Lower lobe of right lung (tissue), 2 donors: Measurements from ENCODE around the gene CCL1. TPM values are rescaled to one million over a fixed set of nuclear protein-coding genes. Genes with fewer than 3 reads are reported as not detected.
A peak's percentile ranks its signal among the peaks of the same experiment; 100 is the strongest.

ENCODE experiments used
- ATAC-seq, 2 donors: fragments of 200-7000 bp; cut with Tn5 transposase; one replicate each; pipeline ENCODE4 v1.9.1; 2020 to 2022; ENCODE audit warnings: mild to moderate bottlenecking in 2 of 2, moderate library complexity in 2 of 2
- DNase-seq: peaks from one replicate; pipeline ENCODE4 v3.0.0-alpha.2; 2020
- H3K27ac ChIP-seq: fragments of 200-600 bp; one replicate; pipeline ENCODE4 v1.8.0; 2022
- H3K27me3 ChIP-seq: fragments of 200-600 bp; one replicate; pipeline ENCODE4 v1.8.0; 2022; ENCODE audit warnings: low read depth
- H3K36me3 ChIP-seq: fragments of 200-600 bp; one replicate; pipeline ENCODE4 v1.8.0; 2022; ENCODE audit warnings: mild to moderate bottlenecking
- H3K4me1 ChIP-seq: fragments of 200-600 bp; one replicate; pipeline ENCODE4 v1.8.0; 2022
- H3K4me3 ChIP-seq: fragments of 200-600 bp; one replicate; pipeline ENCODE4 v1.8.0; 2022; ENCODE audit warnings: mild to moderate bottlenecking
- H3K9me3 ChIP-seq: fragments of 200-600 bp; one replicate; pipeline ENCODE4 v1.8.0; 2022
- intact Hi-C: fragments of 100-400 bp; cut with DNase I; formaldehyde crosslinking; loops from one replicate; pipeline ENCODE4 v1.11.0; 2022
- total RNA-seq: library from RNA; stranded (reverse); fragmentation: NEBNext Ultra II Directional; extraction: Animal tissue kit (Norgen Biotek cat#: 25700); gene quantifications from one replicate; pipeline ENCODE4 v1.2.1, GENCODE V29; 2021
- TF ChIP-seq, protein P1 (sequence below): fragments of 200-600 bp; IDR thresholded peaks from one replicate; pipeline ENCODE4 v1.8.0; 2022; ENCODE audit warnings: antibody characterized with exemption, mild to moderate bottlenecking
- donor health status: DM: no; HTN: yes; CAD: no; lungs with severe emphysema.

The CCL1 gene
- total RNA-seq, 1 donor from 2014 or later = not detected

DNA sequence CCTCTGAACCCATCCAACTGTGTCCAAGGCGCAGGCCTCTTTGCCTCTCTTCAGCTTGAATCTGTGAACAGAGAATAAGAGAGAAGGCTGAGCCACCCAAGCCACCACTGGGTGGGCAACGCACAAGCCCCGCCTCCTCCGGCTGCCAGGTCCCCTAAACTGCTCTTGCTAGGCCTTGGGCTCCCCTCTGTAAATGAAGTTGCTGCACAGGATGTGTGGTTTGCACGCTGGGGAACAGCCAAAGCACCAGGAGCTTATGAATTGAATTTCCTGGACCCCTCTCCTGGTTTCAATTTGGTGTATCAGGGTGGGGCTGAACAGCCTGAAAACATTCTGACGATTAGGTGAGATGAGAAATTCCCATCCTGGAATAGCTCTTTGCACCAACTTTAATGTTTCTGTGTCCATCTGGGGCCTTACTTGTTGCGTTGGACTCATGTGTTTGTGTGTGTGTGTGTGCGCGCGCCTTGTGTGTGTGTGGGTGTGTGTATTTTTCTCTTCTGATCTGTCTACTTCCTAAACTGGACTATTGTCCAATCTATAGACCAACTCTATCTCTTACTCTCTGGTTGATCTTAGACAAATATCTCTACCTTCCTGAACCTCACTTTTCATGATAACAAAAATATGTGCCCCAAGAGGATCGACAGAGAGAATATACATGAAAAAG, 2.3 kb downstream of the CCL1 start:
- TF ChIP-seq, protein P1, sequence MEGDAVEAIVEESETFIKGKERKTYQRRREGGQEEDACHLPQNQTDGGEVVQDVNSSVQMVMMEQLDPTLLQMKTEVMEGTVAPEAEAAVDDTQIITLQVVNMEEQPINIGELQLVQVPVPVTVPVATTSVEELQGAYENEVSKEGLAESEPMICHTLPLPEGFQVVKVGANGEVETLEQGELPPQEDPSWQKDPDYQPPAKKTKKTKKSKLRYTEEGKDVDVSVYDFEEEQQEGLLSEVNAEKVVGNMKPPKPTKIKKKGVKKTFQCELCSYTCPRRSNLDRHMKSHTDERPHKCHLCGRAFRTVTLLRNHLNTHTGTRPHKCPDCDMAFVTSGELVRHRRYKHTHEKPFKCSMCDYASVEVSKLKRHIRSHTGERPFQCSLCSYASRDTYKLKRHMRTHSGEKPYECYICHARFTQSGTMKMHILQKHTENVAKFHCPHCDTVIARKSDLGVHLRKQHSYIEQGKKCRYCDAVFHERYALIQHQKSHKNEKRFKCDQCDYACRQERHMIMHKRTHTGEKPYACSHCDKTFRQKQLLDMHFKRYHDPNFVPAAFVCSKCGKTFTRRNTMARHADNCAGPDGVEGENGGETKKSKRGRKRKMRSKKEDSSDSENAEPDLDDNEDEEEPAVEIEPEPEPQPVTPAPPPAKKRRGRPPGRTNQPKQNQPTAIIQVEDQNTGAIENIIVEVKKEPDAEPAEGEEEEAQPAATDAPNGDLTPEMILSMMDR = no peak
- peaks cover 15% of the 10 kb centered on the region for H3K27me3 ChIP-seq
- no peak for ATAC-seq
- no peak overlapping the region for H3K27ac ChIP-seq
- H3K4me3 ChIP-seq = no peak overlapping the region
- H3K36me3 ChIP-seq = no peaks in the 10 kb centered on the region
- no peaks in the 10 kb centered on the region for H3K9me3 ChIP-seq
- intact Hi-C loops = loop anchor here (5.0 kb wide), 1 partner anchor 163 kb away; no protein-coding TSS in a partner anchor
- DNase-seq = no peak
- peaks cover 11% of the 10 kb centered on the region for H3K4me1 ChIP-seq

DNA sequence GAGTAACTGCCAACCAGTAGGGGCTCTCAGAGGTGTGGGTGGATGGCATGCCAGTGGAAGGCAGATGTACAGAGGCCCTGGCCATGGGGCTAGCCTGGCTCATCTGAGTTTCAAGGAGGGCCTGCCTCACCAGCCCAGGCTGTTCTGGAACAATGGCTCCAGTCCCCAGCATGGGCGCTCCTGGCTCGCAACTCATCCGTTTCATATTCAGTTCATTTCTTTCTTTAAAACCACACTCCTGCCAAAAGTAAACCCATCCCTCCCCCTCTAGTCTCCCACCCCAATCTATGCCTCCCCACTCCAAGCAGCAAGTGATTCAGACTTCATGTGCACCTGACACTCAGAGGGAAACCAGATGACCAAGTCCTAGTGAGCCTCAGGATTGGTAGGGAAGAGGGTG, 4.4 kb downstream of the CCL1 start:
- Histone ChIP-seq H3K27ac (no peak overlapping the region), H3K4me1 (peaks cover 18% of the 10 kb centered on the region), H3K9me3 (no peaks in the 10 kb centered on the region), H3K4me3 (no peak overlapping the region), H3K27me3 (peaks cover 9% of the 10 kb centered on the region), H3K36me3 (no peaks in the 10 kb centered on the region)
- ATAC-seq (no peak), DNase-seq (no peak)
- intact Hi-C loops = no loop called here
- TF ChIP-seq, protein P1 = no peak

DNA sequence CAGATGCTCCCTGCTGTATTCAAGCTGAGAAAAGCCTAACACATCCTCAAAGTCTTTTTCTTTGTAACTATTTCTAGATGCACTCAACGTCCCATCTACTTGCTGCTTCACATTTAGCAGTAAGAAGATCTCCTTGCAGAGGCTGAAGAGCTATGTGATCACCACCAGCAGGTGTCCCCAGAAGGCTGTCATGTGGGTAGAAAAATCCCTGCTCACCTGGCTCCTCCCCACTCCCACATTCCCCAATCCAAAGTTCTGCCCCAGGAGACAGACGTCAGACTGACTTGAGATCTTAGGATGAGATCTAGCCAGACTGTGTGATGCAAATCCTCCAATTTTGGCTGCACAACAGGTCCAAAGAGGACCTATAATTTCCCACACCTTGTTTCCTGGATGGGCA, 5.6 kb downstream of the CCL1 start:
- Histone ChIP-seq H3K4me1 (peaks cover 18% of the 10 kb centered on the region), H3K36me3 (no peaks in the 10 kb centered on the region), H3K27me3 (peaks cover 8% of the 10 kb centered on the region), H3K9me3 (no peaks in the 10 kb centered on the region), H3K4me3 (no peak overlapping the region), H3K27ac (no peak overlapping the region)
- DNase-seq (no peak), ATAC-seq (no peak)
- intact Hi-C loops = no loop called here
- TF ChIP-seq, protein P1 = no peak

DNA sequence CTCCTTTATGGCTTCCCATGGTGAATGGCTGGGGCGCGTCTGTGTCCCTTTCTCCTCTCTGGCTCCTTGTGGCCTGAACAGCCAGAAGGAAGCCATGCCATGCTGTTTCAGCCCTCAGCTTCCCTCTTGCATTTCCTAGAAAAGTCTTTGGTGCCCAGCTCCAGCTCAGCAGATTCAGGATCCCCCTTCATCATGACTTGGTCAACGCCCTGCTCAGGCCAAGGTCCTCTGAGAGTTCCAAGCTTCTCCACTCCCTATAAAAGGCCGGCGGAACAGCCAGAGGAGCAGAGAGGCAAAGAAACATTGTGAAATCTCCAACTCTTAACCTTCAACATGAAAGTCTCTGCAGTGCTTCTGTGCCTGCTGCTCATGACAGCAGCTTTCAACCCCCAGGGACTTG, 6.8 kb downstream of the CCL1 start, which contains the start of gene CCL13:
Gene CCL13, plus strand, starts transcription at position 287 of the 400 bp plus-strand sequence. Its CDS starts 47 bp downstream, at position 334.
- ATAC-seq = no peak
- Histone ChIP-seq H3K36me3 (no peaks in the 10 kb centered on the region), H3K27ac (peak within 1 kb of the TSS; percentile 39), H3K27me3 (no peaks in the 10 kb centered on the region), H3K9me3 (no peaks in the 10 kb centered on the region), H3K4me3 (no peak within 1 kb of the TSS), H3K4me1 (peaks cover 18% of the 10 kb centered on the region)
- TF ChIP-seq, protein P1 = no peak
- no peak for DNase-seq
- intact Hi-C loops = no loop called here

DNA sequence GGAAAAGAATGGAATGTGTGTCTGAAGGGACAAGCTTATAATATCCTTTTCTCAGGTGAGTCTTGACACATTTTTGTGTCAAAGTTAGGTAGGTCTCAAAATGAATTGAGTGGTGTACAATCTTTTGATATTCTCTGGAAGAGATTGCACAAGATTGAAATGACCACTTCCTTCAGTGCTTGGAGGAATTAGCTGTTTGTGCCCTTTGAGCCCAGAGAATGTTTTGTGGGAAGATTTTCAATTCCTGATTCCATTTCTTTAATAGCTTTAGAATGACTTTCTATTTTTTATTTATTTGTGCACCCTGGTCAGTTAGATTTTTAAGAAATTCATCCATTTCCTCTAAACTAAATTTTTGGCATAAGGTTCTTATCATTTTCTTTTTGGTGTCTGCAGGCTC, 8.4 kb downstream of the CCL1 start:
- H3K27ac ChIP-seq = no peak overlapping the region
- no peak for ATAC-seq
- intact Hi-C loops = no loop called here

More for the DNA sequence above, 8.4 kb downstream of the CCL1 start:
- DNase-seq = no peak
- H3K36me3 ChIP-seq = no peaks in the 10 kb centered on the region
- no peaks in the 10 kb centered on the region for H3K9me3 ChIP-seq
- no peaks in the 10 kb centered on the region for H3K27me3 ChIP-seq
- no peak overlapping the region for H3K4me3 ChIP-seq
- peaks cover 15% of the 10 kb centered on the region for H3K4me1 ChIP-seq
- TF ChIP-seq, protein P1 = no peak
